ENCODE measurements around the gene NEUROG3.
"Not testable (repeated sequence)": the region's sequence is repeated elsewhere in the genome, so short reads cannot be mapped to it uniquely, and the experiment has no call there.

Gene NEUROG3

DNA sequence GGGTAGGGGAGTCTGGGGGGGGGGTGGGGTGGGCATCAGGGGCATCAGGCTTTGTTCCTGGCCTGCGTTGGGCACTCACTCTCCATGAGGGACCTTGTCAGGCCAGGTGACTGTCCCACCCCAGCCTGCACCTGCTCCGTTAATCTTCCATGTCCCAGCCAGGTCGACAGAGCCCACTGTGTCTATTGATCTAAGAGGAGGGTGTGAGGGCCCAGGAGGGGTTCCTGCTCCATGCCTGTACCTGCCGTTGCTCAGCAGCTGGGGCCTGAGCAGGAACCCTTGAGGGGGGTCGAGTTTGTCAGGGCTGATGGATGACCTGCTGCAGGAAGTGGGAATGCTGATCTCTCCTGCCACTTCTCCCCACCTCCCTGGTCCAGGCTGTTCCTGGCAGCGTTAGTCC, 18.6 kb downstream of the NEUROG3 start:
- peaks cover 6 to 33% (median 15%) of the 10 kb centered on the region in 5 donors for H3K27me3 ChIP-seq (ENCODE audit: control insufficient read depth in 5 of 5, insufficient read depth in 4 of 5, low read length in 5 of 5)
- peaks cover 8 to 22% (median 16%) of the 10 kb centered on the region in 5 donors for H3K9me3 ChIP-seq (ENCODE audit: control insufficient read depth in 5 of 5, low read length in 5 of 5)
- no peaks in the 10 kb centered on the region for H3K36me3 ChIP-seq (ENCODE audit: control insufficient read depth in 5 of 5, insufficient read depth in 5 of 5, low read length in 5 of 5)
- H3K27ac ChIP-seq (ENCODE audit: low read depth, low read length), result no peak overlapping the region
- no peaks in the 10 kb centered on the region for H3K4me1 ChIP-seq (ENCODE audit: control insufficient read depth in 5 of 5, insufficient read depth in 5 of 5, low read length in 5 of 5)
- H3K9ac ChIP-seq (ENCODE audit: low read length in 5 of 5), result no peak overlapping the region
- no peak overlapping the region for H3K4me3 ChIP-seq (ENCODE audit: low read depth in 1 of 5, low read length in 5 of 5)

- Histone ChIP-seq H3K9ac (ENCODE audit: low read length in 5 of 5) (no peak overlapping the region), H3K27ac (ENCODE audit: low read depth, low read length) (no peak overlapping the region), H3K27me3 (ENCODE audit: control insufficient read depth in 5 of 5, insufficient read depth in 4 of 5, low read length in 5 of 5) (peaks cover 2 to 23% (median 10%) of the 10 kb centered on the region in 5 donors), H3K9me3 (ENCODE audit: control insufficient read depth in 5 of 5, low read length in 5 of 5) (peaks cover 15 to 34% (median 26%) of the 10 kb centered on the region in 5 donors), H3K4me1 (ENCODE audit: control insufficient read depth in 5 of 5, insufficient read depth in 5 of 5, low read length in 5 of 5) (no peaks in the 10 kb centered on the region), H3K36me3 (ENCODE audit: control insufficient read depth in 5 of 5, insufficient read depth in 5 of 5, low read length in 5 of 5) (no peaks in the 10 kb centered on the region), H3K4me3 (ENCODE audit: low read depth in 1 of 5, low read length in 5 of 5) (no peak overlapping the region)
These were observed 19.9 kb downstream of the NEUROG3 start for GRCh38 chr10:69553328-69553727.

- Histone ChIP-seq H3K9ac (ENCODE audit: low read length in 5 of 5) (no peak overlapping the region), H3K27ac (ENCODE audit: low read depth, low read length) (no peak overlapping the region), H3K4me1 (ENCODE audit: control insufficient read depth in 5 of 5, insufficient read depth in 5 of 5, low read length in 5 of 5) (no peaks in the 10 kb centered on the region), H3K27me3 (ENCODE audit: control insufficient read depth in 5 of 5, insufficient read depth in 4 of 5, low read length in 5 of 5) (peaks cover 0 to 22% (median 7%) of the 10 kb centered on the region in 5 donors), H3K4me3 (ENCODE audit: low read depth in 1 of 5, low read length in 5 of 5) (no peak overlapping the region), H3K36me3 (ENCODE audit: control insufficient read depth in 5 of 5, insufficient read depth in 5 of 5, low read length in 5 of 5) (no peaks in the 10 kb centered on the region), H3K9me3 (ENCODE audit: control insufficient read depth in 5 of 5, low read length in 5 of 5) (peaks cover 15 to 38% (median 27%) of the 10 kb centered on the region in 5 donors)
These were observed 21.0 kb downstream of the NEUROG3 start for GRCh38 chr10:69552268-69552667.

GRCh38 chr10:69549959-69550358, 23.3 kb downstream of the NEUROG3 start:
- no peaks in the 10 kb centered on the region for H3K4me1 ChIP-seq (ENCODE audit: control insufficient read depth in 5 of 5, insufficient read depth in 5 of 5, low read length in 5 of 5)
- H3K27me3 ChIP-seq (ENCODE audit: control insufficient read depth in 5 of 5, insufficient read depth in 4 of 5, low read length in 5 of 5), result peaks cover 0 to 13% (median 2%) of the 10 kb centered on the region in 5 donors
- no peak overlapping the region for H3K9ac ChIP-seq (ENCODE audit: low read length in 5 of 5)
- no peak overlapping the region for H3K27ac ChIP-seq (ENCODE audit: low read depth, low read length)
- H3K36me3 ChIP-seq (ENCODE audit: control insufficient read depth in 5 of 5, insufficient read depth in 5 of 5, low read length in 5 of 5), result peaks cover 0 to 3% (median 0%) of the 10 kb centered on the region in 5 donors
- no peak overlapping the region for H3K4me3 ChIP-seq (ENCODE audit: low read depth in 1 of 5, low read length in 5 of 5)
- H3K9me3 ChIP-seq (ENCODE audit: control insufficient read depth in 5 of 5, low read length in 5 of 5), result peaks cover 15 to 38% (median 27%) of the 10 kb centered on the region in 5 donors

DNA sequence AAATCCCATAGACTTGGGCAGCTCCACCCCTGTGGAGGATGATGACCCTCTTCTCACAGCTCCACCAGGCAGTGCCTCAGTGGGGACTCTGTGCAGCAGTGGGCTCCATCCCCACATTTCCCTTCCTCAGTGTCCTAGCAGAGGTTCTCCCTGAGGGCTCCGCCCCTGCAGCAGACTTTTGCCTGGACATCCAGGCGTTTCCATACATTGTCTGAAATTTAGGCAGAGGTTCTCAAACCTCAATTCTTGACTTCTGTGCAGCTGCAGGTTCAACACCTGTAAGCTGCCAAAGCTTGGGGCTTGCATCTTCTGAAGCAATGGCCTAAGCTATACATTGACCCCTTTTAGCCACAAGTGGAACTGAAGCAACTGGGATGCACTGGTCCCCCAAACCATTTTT, 31.8 kb downstream of the NEUROG3 start:
- Histone ChIP-seq H3K27me3 (ENCODE audit: control insufficient read depth in 5 of 5, insufficient read depth in 4 of 5, low read length in 5 of 5) (no peaks in the 10 kb centered on the region), H3K4me1 (ENCODE audit: control insufficient read depth in 5 of 5, insufficient read depth in 5 of 5, low read length in 5 of 5) (no peaks in the 10 kb centered on the region), H3K27ac (ENCODE audit: low read depth, low read length) (no peak overlapping the region), H3K36me3 (ENCODE audit: control insufficient read depth in 5 of 5, insufficient read depth in 5 of 5, low read length in 5 of 5) (peaks cover 0 to 4% (median 0%) of the 10 kb centered on the region in 5 donors), H3K9me3 (ENCODE audit: control insufficient read depth in 5 of 5, low read length in 5 of 5) (peaks cover 0 to 12% (median 0%) of the 10 kb centered on the region in 5 donors), H3K4me3 (ENCODE audit: low read depth in 1 of 5, low read length in 5 of 5) (no peak overlapping the region), H3K9ac (ENCODE audit: low read length in 5 of 5) (no peak overlapping the region)

- Histone ChIP-seq H3K27ac (ENCODE audit: low read depth, low read length) (no peak overlapping the region), H3K36me3 (ENCODE audit: control insufficient read depth in 5 of 5, insufficient read depth in 5 of 5, low read length in 5 of 5) (peaks cover 0 to 4% (median 0%) of the 10 kb centered on the region in 5 donors), H3K9ac (ENCODE audit: low read length in 5 of 5) (no peak overlapping the region), H3K9me3 (ENCODE audit: control insufficient read depth in 5 of 5, low read length in 5 of 5) (peaks cover 0 to 12% (median 2%) of the 10 kb centered on the region in 5 donors), H3K27me3 (ENCODE audit: control insufficient read depth in 5 of 5, insufficient read depth in 4 of 5, low read length in 5 of 5) (no peaks in the 10 kb centered on the region), H3K4me1 (ENCODE audit: control insufficient read depth in 5 of 5, insufficient read depth in 5 of 5, low read length in 5 of 5) (no peaks in the 10 kb centered on the region), H3K4me3 (ENCODE audit: low read depth in 1 of 5, low read length in 5 of 5) (no peak overlapping the region)
These were observed 34.8 kb downstream of the NEUROG3 start for GRCh38 chr10:69538461-69538860.

GRCh38 chr10:69537449-69537848, 35.8 kb downstream of the NEUROG3 start:
- Histone ChIP-seq H3K9ac (ENCODE audit: low read length in 5 of 5) (no peak overlapping the region), H3K36me3 (ENCODE audit: control insufficient read depth in 5 of 5, insufficient read depth in 5 of 5, low read length in 5 of 5) (no peaks in the 10 kb centered on the region), H3K4me3 (ENCODE audit: low read depth in 1 of 5, low read length in 5 of 5) (no peak overlapping the region), H3K27ac (ENCODE audit: low read depth, low read length) (no peak overlapping the region), H3K9me3 (ENCODE audit: control insufficient read depth in 5 of 5, low read length in 5 of 5) (peaks cover 0 to 12% (median 2%) of the 10 kb centered on the region in 5 donors), H3K27me3 (ENCODE audit: control insufficient read depth in 5 of 5, insufficient read depth in 4 of 5, low read length in 5 of 5) (no peaks in the 10 kb centered on the region), H3K4me1 (ENCODE audit: control insufficient read depth in 5 of 5, insufficient read depth in 5 of 5, low read length in 5 of 5) (no peaks in the 10 kb centered on the region)

- not testable (repeated sequence) for H3K4me3 ChIP-seq (ENCODE audit: low read depth in 1 of 5, low read length in 5 of 5); H3K4me1 ChIP-seq (ENCODE audit: control insufficient read depth in 5 of 5, insufficient read depth in 5 of 5, low read length in 5 of 5); H3K9ac ChIP-seq (ENCODE audit: low read length in 5 of 5); H3K27ac ChIP-seq (ENCODE audit: low read depth, low read length); H3K36me3 ChIP-seq (ENCODE audit: control insufficient read depth in 5 of 5, insufficient read depth in 5 of 5, low read length in 5 of 5); H3K27me3 ChIP-seq (ENCODE audit: control insufficient read depth in 5 of 5, insufficient read depth in 4 of 5, low read length in 5 of 5)
- peaks cover 0 to 11% (median 2%) of the 10 kb centered on the region in 5 donors for H3K9me3 ChIP-seq (ENCODE audit: control insufficient read depth in 5 of 5, low read length in 5 of 5)
These were observed 36.7 kb downstream of the NEUROG3 start for GRCh38 chr10:69536521-69536920.

DNA sequence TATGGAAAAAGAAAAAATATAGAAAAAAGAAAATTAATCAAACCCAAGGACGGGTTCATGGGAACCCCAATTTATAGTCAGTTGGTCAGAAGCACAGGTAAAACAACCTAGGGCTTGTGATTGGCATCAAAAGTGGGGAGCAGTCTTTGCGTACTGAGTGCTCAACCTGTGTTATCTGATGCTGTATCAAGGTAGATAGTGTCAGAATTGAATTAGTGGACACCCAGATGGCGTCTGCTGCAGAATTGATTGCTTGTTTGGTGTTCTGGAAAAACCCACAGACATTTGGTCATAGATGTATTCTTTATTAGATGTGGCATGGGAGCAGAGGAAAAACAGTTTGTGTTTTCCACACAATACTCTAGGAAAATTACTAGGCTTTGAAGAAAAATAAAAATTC, 39.6 kb downstream of the NEUROG3 start:
- peaks cover 0 to 3% (median 0%) of the 10 kb centered on the region in 5 donors for H3K9me3 ChIP-seq (ENCODE audit: control insufficient read depth in 5 of 5, low read length in 5 of 5)
- no peak overlapping the region for H3K4me3 ChIP-seq (ENCODE audit: low read depth in 1 of 5, low read length in 5 of 5)
- H3K36me3 ChIP-seq (ENCODE audit: control insufficient read depth in 5 of 5, insufficient read depth in 5 of 5, low read length in 5 of 5), result no peaks in the 10 kb centered on the region
- H3K27ac ChIP-seq (ENCODE audit: low read depth, low read length), result no peak overlapping the region
- H3K27me3 ChIP-seq (ENCODE audit: control insufficient read depth in 5 of 5, insufficient read depth in 4 of 5, low read length in 5 of 5), result no peaks in the 10 kb centered on the region
- no peak overlapping the region for H3K9ac ChIP-seq (ENCODE audit: low read length in 5 of 5)
- H3K4me1 ChIP-seq (ENCODE audit: control insufficient read depth in 5 of 5, insufficient read depth in 5 of 5, low read length in 5 of 5), result no peaks in the 10 kb centered on the region

DNA sequence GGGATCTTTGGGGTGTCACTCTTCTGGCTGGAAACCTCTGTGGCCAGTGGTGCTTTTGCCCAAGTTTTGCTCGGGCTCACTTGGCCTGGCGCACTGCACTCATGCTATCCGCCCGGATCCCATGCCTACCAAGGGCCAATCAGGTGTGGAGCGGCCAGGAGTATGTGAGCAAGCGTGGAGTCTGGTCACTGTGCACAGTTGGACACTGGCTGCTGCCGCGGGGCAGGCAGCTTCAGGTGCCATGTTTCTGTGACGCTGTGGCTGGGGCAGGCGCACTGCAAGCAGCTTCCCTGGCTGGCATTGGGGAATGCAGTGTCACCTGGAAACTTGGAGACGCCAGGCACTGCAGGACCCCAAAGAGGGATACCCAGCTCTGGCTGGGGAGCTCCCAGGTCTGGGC, 45.3 kb downstream of the NEUROG3 start:
- H3K9ac ChIP-seq (ENCODE audit: low read length in 5 of 5), result no peak overlapping the region
- H3K9me3 ChIP-seq (ENCODE audit: control insufficient read depth in 5 of 5, low read length in 5 of 5), result no peaks in the 10 kb centered on the region
- no peaks in the 10 kb centered on the region for H3K27me3 ChIP-seq (ENCODE audit: control insufficient read depth in 5 of 5, insufficient read depth in 4 of 5, low read length in 5 of 5)
- H3K27ac ChIP-seq (ENCODE audit: low read depth, low read length), result no peak overlapping the region
- no peak overlapping the region for H3K4me3 ChIP-seq (ENCODE audit: low read depth in 1 of 5, low read length in 5 of 5)
- no peaks in the 10 kb centered on the region for H3K4me1 ChIP-seq (ENCODE audit: control insufficient read depth in 5 of 5, insufficient read depth in 5 of 5, low read length in 5 of 5)
- no peaks in the 10 kb centered on the region for H3K36me3 ChIP-seq (ENCODE audit: control insufficient read depth in 5 of 5, insufficient read depth in 5 of 5, low read length in 5 of 5)

Data from subcutaneous abdominal adipose tissue (tissue), 5 donors.